Measurements from ENCODE around the gene SYNGR3.

Gene SYNGR3

DNA sequence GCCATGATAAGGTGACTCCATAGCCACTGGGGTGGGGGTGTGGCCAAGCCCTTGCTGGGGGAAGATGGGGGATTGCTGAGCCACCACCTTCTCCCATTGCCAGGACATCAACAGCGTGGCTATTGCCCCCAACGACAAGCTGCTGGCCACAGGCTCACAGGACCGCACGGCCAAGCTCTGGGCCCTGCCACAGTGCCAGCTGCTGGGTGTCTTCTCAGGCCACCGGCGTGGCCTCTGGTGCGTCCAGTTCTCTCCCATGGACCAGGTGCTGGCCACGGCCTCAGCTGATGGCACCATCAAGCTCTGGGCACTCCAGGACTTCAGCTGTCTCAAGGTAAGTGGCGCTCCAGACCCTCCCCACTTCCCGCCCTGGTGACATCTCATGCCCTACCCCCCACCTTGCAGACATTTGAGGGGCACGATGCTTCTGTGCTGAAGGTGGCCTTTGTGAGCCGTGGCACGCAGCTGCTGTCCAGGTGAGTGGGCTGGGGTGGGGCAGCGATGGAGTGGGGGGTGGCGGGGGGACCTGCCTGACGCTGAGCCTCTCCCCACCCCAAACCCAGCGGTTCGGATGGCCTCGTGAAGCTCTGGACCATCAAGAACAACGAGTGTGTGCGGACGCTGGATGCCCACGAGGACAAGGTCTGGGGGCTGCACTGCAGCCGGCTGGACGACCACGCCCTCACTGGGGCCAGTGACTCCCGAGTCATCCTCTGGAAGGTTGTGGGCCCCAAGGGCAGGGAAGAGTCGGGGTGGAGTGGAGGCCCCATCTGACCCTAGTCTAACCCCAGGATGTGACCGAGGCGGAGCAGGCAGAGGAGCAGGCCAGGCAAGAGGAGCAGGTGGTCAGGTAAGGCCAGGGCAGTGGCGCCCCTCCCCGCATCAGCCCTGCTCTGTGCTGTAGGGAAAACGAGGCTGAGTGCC lies 12.6 kb upstream of the SYNGR3 start:
- TF ChIP-seq, protein P1, sequence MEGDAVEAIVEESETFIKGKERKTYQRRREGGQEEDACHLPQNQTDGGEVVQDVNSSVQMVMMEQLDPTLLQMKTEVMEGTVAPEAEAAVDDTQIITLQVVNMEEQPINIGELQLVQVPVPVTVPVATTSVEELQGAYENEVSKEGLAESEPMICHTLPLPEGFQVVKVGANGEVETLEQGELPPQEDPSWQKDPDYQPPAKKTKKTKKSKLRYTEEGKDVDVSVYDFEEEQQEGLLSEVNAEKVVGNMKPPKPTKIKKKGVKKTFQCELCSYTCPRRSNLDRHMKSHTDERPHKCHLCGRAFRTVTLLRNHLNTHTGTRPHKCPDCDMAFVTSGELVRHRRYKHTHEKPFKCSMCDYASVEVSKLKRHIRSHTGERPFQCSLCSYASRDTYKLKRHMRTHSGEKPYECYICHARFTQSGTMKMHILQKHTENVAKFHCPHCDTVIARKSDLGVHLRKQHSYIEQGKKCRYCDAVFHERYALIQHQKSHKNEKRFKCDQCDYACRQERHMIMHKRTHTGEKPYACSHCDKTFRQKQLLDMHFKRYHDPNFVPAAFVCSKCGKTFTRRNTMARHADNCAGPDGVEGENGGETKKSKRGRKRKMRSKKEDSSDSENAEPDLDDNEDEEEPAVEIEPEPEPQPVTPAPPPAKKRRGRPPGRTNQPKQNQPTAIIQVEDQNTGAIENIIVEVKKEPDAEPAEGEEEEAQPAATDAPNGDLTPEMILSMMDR (IDR thresholded peaks at IDR 0.05; ENCODE audit: low read depth, low read length), result no peak
- no peak for DNase-seq
- Histone ChIP-seq H3K9me3 (ENCODE audit: severe bottlenecking) (no peaks in the 10 kb centered on the region), H3K27ac (no peak overlapping the region), H3K27me3 (ENCODE audit: insufficient read depth, low read depth, severe bottlenecking) (no peaks in the 10 kb centered on the region), H3K4me3 (ENCODE audit: low read depth, low read length) (no peak overlapping the region), H3K36me3 (peaks cover 58% of the 10 kb centered on the region)

DNA sequence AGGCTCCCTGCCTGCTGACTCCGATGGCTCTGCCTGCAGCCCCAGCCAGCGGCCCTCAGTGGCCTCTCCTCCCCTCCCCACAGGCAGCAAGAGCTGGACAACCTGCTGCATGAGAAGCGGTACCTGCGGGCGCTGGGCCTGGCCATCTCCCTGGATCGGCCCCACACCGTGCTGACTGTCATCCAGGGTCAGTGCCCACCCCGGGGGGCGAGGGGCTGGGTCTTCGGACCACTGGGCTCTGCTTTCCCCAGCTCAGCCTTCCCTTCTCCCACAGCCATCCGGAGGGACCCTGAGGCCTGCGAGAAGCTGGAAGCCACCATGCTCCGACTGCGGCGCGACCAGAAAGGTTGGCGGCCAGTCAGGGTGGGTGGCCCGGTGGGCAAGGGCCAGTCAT lies 11.9 kb upstream of the SYNGR3 start:
- Histone ChIP-seq H3K9me3 (ENCODE audit: severe bottlenecking) (no peaks in the 10 kb centered on the region), H3K36me3 (peaks cover 57% of the 10 kb centered on the region), H3K27me3 (ENCODE audit: insufficient read depth, low read depth, severe bottlenecking) (no peaks in the 10 kb centered on the region), H3K4me3 (ENCODE audit: low read depth, low read length) (no peak overlapping the region), H3K27ac (no peak overlapping the region)
- TF ChIP-seq, protein P1 (IDR thresholded peaks at IDR 0.05; ENCODE audit: low read depth, low read length), result no peak
- no peak for DNase-seq

DNA sequence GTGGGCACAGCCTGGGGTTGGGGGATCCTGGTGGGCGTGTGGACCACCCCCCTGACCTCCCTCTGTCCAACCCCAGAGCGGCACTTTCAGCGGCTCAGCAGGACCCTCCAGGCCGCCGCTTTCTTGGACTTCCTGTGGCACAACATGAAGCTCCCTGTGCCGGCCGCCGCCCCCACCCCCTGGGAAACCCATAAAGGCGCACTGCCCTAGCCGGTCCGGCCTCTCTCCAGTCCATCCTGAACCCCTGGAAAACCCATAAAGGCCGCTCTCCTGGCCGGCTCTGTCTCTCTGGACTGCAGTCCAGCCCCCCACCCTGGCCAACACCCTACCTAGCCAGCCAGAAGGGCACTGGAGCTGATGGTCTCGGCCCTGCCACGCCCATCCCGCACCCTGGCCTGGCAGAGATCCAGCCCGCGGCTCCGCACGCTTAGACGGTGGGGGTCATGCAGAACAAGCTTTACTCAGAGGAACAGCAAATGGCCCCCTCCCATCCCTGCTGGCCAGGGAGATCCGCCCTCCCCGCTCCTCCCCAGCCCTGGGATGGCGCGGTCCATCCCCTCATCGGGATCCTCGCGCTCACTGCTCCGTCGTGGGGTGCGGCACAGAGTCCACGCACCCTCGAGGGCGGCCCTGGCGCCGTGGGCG lies 11.2 kb upstream of the SYNGR3 start:
- TF ChIP-seq, protein P1 (IDR thresholded peaks at IDR 0.05; ENCODE audit: low read depth, low read length), result no peak
- Histone ChIP-seq H3K4me3 (ENCODE audit: low read depth, low read length) (no peak overlapping the region), H3K27ac (no peak overlapping the region), H3K9me3 (ENCODE audit: severe bottlenecking) (no peaks in the 10 kb centered on the region), H3K36me3 (peaks cover 57% of the 10 kb centered on the region), H3K27me3 (ENCODE audit: insufficient read depth, low read depth, severe bottlenecking) (no peaks in the 10 kb centered on the region)
- DNase-seq, result no peak

DNA sequence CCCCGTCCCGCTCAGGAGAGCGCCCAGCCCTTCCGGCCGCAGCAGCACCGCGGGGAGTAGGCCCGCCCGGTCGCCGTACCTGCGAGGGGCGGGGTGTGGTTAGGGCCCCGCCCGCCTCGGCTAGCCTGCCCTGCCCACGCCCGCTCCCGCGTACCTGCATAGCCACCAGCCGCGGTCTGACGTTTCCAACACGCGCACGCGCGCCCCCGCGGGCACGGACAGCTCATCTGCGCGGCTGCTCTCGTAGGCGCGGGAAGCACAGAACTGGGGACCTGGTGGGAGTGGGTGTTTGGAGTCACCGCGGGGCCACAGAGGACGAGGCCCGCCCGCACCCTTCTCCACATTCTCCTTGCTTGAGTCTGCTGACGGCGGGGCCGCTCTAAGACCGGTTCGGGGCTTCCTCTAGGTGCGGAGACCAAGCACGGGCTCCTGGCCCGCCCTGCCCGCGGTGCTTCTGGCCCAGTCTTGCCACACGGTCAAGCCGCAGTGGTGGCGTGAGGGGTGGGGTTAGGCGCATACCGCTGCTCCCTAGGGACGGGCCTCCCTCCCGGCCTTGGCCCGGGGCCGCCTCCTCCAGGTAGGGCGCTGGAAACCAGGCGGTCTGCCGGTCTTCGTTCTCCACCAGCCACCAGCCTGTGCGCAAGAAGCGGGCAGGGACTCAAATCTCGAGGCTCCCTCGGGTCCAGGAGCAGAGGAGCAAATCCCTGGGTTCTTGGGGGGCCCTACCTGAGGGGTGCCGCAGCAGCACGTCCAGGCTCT lies 10.3 kb upstream of the SYNGR3 start:
- H3K4me3 ChIP-seq (ENCODE audit: low read depth, low read length), result no peak overlapping the region
- no peaks in the 10 kb centered on the region for H3K27me3 ChIP-seq (ENCODE audit: insufficient read depth, low read depth, severe bottlenecking)
- TF ChIP-seq, protein P1 (IDR thresholded peaks at IDR 0.05; ENCODE audit: low read depth, low read length), result no peak
- no peaks in the 10 kb centered on the region for H3K9me3 ChIP-seq (ENCODE audit: severe bottlenecking)
- DNase-seq, result no peak
- H3K36me3 ChIP-seq, result peaks cover 53% of the 10 kb centered on the region
- no peak overlapping the region for H3K27ac ChIP-seq

DNA sequence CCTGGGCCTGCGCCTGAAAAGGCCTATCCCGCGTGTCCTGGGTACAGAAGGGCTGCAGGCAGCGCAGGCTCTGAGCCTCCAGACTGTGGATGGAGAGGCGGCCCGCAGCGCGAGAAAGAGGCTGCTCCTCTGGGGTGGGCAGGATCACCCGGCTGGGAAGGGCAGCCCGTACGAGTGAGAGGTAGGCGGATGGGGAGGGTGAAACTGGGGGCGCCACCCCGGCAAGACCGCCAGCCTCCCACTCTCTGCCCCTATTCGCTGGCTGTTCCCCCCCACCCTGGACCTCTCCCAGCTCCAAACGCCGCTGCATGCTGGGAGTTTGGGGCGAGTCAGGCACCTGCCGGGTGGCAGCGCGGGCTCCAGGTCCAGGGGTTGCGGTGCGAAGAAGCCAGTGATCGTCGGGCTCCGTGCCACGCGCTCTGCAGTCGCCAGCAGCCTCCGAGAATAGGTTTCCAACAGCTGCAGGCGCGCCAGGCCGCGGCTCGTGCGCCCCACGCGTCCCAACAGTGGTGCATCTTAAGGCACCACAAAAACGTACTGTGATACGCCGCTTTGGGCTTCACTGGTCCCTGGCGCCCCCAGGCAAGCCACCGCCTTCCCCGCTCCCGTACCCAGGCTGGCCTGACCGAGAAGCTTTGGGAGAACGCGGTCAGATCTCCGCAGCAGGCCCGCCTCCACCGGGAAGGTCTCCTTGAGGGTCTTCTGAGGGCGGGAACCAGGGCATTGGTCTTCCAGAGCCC lies 9.6 kb upstream of the SYNGR3 start:
- TF ChIP-seq, protein P1 (IDR thresholded peaks at IDR 0.05; ENCODE audit: low read depth, low read length), result no peak
- Histone ChIP-seq H3K27me3 (ENCODE audit: insufficient read depth, low read depth, severe bottlenecking) (no peaks in the 10 kb centered on the region), H3K27ac (peak overlapping the region; percentile 91), H3K36me3 (peaks cover 49% of the 10 kb centered on the region), H3K4me3 (ENCODE audit: low read depth, low read length) (no peak overlapping the region), H3K9me3 (ENCODE audit: severe bottlenecking) (no peaks in the 10 kb centered on the region)
- no peak for DNase-seq

All from WERI-Rb-1 (cell line).